Endothelial cell of umbilical vein (primary cell): Measurements from ENCODE around the gene ZNF317. TPM values are rescaled to one million over a fixed set of nuclear protein-coding genes. Genes with fewer than 3 reads are reported as not detected.

ENCODE experiments used
- BruUV-seq: library from RNA; stranded (reverse); fragments of 400-500 nt; replicated peaks from 2 replicates; lab custom pipeline; 2021; lab: Mats Ljungman, UMichigan
- CTCF ChIA-PET: fragments of 300-600, 350-600 bp; sonication (Branson Sonifier 250); formaldehyde crosslinking; loops from one replicate; lab custom pipeline; 2021; ENCODE audit warnings: antibody characterized with exemption, inconsistent platforms; lab: Charles Lee
- POLR2A ChIA-PET: fragments of 300-600, 350-600 bp; sonication (Branson Sonifier 250); formaldehyde crosslinking; loops from one replicate; lab custom pipeline; 2021; ENCODE audit warnings: antibody characterized with exemption, inconsistent platforms; lab: Charles Lee
- DNase-seq: peaks from one replicate; pipeline ENCODE4 v3.0.0-alpha.2; 2011; ENCODE audit warnings: low read depth, low spot score
- FAIRE-seq: peaks from 2 replicates; lab custom pipeline; 2011; peaks lifted over from hg19 to GRCh38; lab: Jason Lieb, UNC
- H2AFZ ChIP-seq: 2 replicates; pipeline ENCODE4 v1.6.0; 2012; ENCODE audit warnings: low read depth, low read length, control low read depth, inconsistent platforms
- H3K27ac ChIP-seq: 2 replicates; pipeline ENCODE4 v1.5.1; 2011; ENCODE audit warnings: low read depth, mild to moderate bottlenecking, control low read depth, low read length, moderate library complexity; ENCODE audit not compliant: insufficient read depth
- H3K27me3 ChIP-seq, 2 experiments: 2 replicates each; pipeline versions ENCODE4 v1.6.0 to v1.6.1; 2011; ENCODE audit warnings: low read length in 2 of 2, mixed read lengths in 1 of 2; ENCODE audit not compliant: control insufficient read depth in 2 of 2, insufficient read depth in 2 of 2
- H3K36me3 ChIP-seq, 2 experiments: 2 replicates in 1 of 2; 3 replicates in 1 of 2; pipeline ENCODE4 v1.5.1; 2011; ENCODE audit warnings: low read length in 2 of 2, mild to moderate bottlenecking in 1 of 2, moderate library complexity in 1 of 2; ENCODE audit not compliant: control insufficient read depth in 2 of 2, insufficient read depth in 2 of 2; ENCODE audit errors: extremely low read depth in 1 of 2
- H3K4me1 ChIP-seq: 3 replicates; pipeline ENCODE4 v1.5.1; 2011; ENCODE audit warnings: mild to moderate bottlenecking, low read length; ENCODE audit not compliant: control insufficient read depth, insufficient read depth; ENCODE audit errors: extremely low read depth
- H3K4me2 ChIP-seq: 2 replicates; pipeline ENCODE4 v1.6.1; 2011; ENCODE audit warnings: low read length, control low read depth, mixed read lengths; ENCODE audit not compliant: insufficient read depth
- H3K4me3 ChIP-seq, 3 experiments: fragments of 200-600 bp in 1 of 3; sonication (generic), shearing (Covaris generic) in 1 of 3; replicated peaks in 1 of 3; 2 replicates each; pipeline ENCODE4 v1.5.1; 2011 to 2016; ENCODE audit warnings: control low read depth in 3 of 3, low read length in 3 of 3, mild to moderate bottlenecking in 2 of 3, inconsistent platforms in 1 of 3, low read depth in 1 of 3, moderate library complexity in 1 of 3; ENCODE audit not compliant: insufficient read depth in 1 of 3
- H3K79me2 ChIP-seq: 2 replicates; pipeline ENCODE4 v1.6.0; 2012; ENCODE audit warnings: low read length, inconsistent platforms; ENCODE audit not compliant: control insufficient read depth, insufficient read depth
- H3K9ac ChIP-seq: replicated peaks from 2 replicates; pipeline ENCODE3; 2011; ENCODE audit warnings: low read length, control low read depth; ENCODE audit not compliant: insufficient read depth; ENCODE audit errors: extremely low read depth
- H3K9me1 ChIP-seq: replicated peaks from 3 replicates; pipeline ENCODE4 v1.6.0; 2011; ENCODE audit warnings: mild to moderate bottlenecking, low read length; ENCODE audit not compliant: control insufficient read depth, insufficient read depth; ENCODE audit errors: extremely low read depth
- H3K9me3 ChIP-seq: replicated peaks from 2 replicates; pipeline ENCODE4 v1.5.1; 2012; ENCODE audit warnings: low read length, inconsistent platforms; ENCODE audit not compliant: control insufficient read depth, insufficient read depth
- H4K20me1 ChIP-seq: replicated peaks from 2 replicates; pipeline ENCODE3; 2011; ENCODE audit warnings: mild to moderate bottlenecking, low read length; ENCODE audit not compliant: control insufficient read depth, insufficient read depth; ENCODE audit errors: extremely low read depth
- CTCF ChIP-seq, 2 donors: IDR thresholded peaks; 1 replicate in 1 of 2; 2 replicates in 1 of 2; pipeline ENCODE4 v1.5.1; 2011; ENCODE audit warnings: low read length in 2 of 2, mild to moderate bottlenecking in 2 of 2, moderate library complexity in 2 of 2, control low read depth in 1 of 2, inconsistent platforms in 1 of 2, low read depth in 1 of 2; ENCODE audit not compliant: insufficient read depth in 1 of 2; ENCODE audit errors: extremely low read depth in 1 of 2
- EZH2 ChIP-seq: IDR thresholded peaks from 2 replicates; pipeline ENCODE4 v1.6.1; 2012; ENCODE audit warnings: borderline replicate concordance, low read depth, mild to moderate bottlenecking, moderate library complexity, low read length, inconsistent platforms; ENCODE audit not compliant: severe bottlenecking
- FOS ChIP-seq: IDR thresholded peaks from 2 replicates; pipeline ENCODE4 v1.6.1; 2011; ENCODE audit warnings: mild to moderate bottlenecking, low read length, moderate library complexity, borderline replicate concordance; ENCODE audit not compliant: insufficient read depth
- GATA2 ChIP-seq: IDR thresholded peaks from 2 replicates; pipeline ENCODE4 v1.7.0; 2011; ENCODE audit warnings: low read depth, mild to moderate bottlenecking, moderate library complexity, mixed read lengths, low read length; ENCODE audit not compliant: insufficient read length, insufficient read depth
- JUN ChIP-seq: IDR thresholded peaks from 2 replicates; pipeline ENCODE4 v1.6.1; 2011; ENCODE audit warnings: borderline replicate concordance, low read depth; ENCODE audit not compliant: insufficient read length, insufficient read depth
- MAX ChIP-seq: IDR thresholded peaks from 2 replicates; pipeline ENCODE4 v1.6.1; 2011; ENCODE audit not compliant: insufficient read depth, insufficient read length
- MYC ChIP-seq: IDR thresholded peaks from one replicate; pipeline ENCODE4 v1.6.1; 2011; ENCODE audit warnings: mild to moderate bottlenecking, low read depth, low read length
- POLR2A ChIP-seq: IDR thresholded peaks from 2 replicates; pipeline ENCODE4 v1.6.1; 2012; ENCODE audit warnings: low read depth, mild to moderate bottlenecking, control low read depth, low read length
- POLR2AphosphoS5 ChIP-seq: IDR thresholded peaks from 2 replicates; pipeline ENCODE4 v1.6.1; 2012; ENCODE audit warnings: low read depth, mild to moderate bottlenecking, control low read depth, low read length, moderate library complexity; ENCODE audit not compliant: insufficient read depth
- dilution Hi-C: fragments of 300-500 bp; cut with MboI; formaldehyde crosslinking; loops from one replicate; pipeline ENCODE4 v1.15.0; 2019; ENCODE audit warnings: low sequenced_read_pairs; ENCODE audit not compliant: extremely low pct_ligation_motif_present
- intact Hi-C: fragments of 100-400 bp; cut with micrococcal nuclease; formaldehyde crosslinking; loops from one replicate; pipeline ENCODE4 v1.10.0; 2022
- polyA plus RNA-seq, 4 experiments: library from polyadenylated mRNA; depleted of rRNA in 3 of 4; stranded (reverse) in 3 of 4; unstranded in 1 of 4; fragments of >200 nt; gene quantifications; 2 replicates each; pipeline versions ENCODE4 v1.2.1 to v1.2.3, GENCODE V29; 2011 to 2012; ENCODE audit warnings: missing spikeins in 1 of 4
- total RNA-seq: library from RNA; stranded (reverse); gene quantifications from 2 replicates; pipeline ENCODE4 v1.2.3, GENCODE V29; 2021

The ZNF317 gene
- total and polyA plus RNA-seq, 2 donors (not counting 3 experiments of a cell fraction or from before 2014, with no cell fraction given): 14.2 to 29.5 TPM

- dilution Hi-C loops: no loop called here
- no peak overlapping the region for H3K27ac ChIP-seq
- peaks cover 6 to 11% of the 10 kb centered on the region in 2 experiments for H3K36me3 ChIP-seq
- H2AFZ ChIP-seq: no peak overlapping the region
- no peak for DNase-seq
- no peaks in the 10 kb centered on the region for H3K9me1 ChIP-seq
- peaks cover 93% of the 10 kb centered on the region for H3K79me2 ChIP-seq
- POLR2A ChIA-PET: no interaction called here
- no TSS peak for BruUV-seq
- intact Hi-C loops: no loop called here
- no peak overlapping the region for H3K9ac ChIP-seq
- H3K4me3 ChIP-seq: no peak overlapping the region
- no peak overlapping the region for H3K4me2 ChIP-seq
- H3K4me1 ChIP-seq: no peaks in the 10 kb centered on the region
- no peak for TF ChIP-seq GATA2
- TF ChIP-seq MYC: no peak
- no peak for TF ChIP-seq FOS
- no peak for TF ChIP-seq MAX
- no peak for TF ChIP-seq CTCF (IDR thresholded peaks at IDR 0.05; ENCODE audit: extremely low read depth in 1 of 2, insufficient read depth in 1 of 2, low read depth in 1 of 2, low read length in 2 of 2)
- TF ChIP-seq JUN: no peak
- TF ChIP-seq POLR2AphosphoS5: no peak
- TF ChIP-seq EZH2: no peak
- no peak for TF ChIP-seq POLR2A
- FAIRE-seq: no peak
- H3K9me3 ChIP-seq: no peaks in the 10 kb centered on the region
- no peaks in the 10 kb centered on the region for H4K20me1 ChIP-seq
- no peaks in the 10 kb centered on the region for H3K27me3 ChIP-seq
- CTCF ChIA-PET: no interaction called here
Measured at GRCh38 chr19:9150650-9151049, 10.5 kb downstream of the ZNF317 start.
